Stimulated activated CD4-positive, alpha-beta T cell treated with anti-CD3 and anti-CD28 coated beads, Interleukin-12 subunit alpha, Interleukin-12 subunit beta, amount 100 ng/mL, for 48 hours (primary cell): ENCODE data around the gene GRM5.

Experiments used
- DNase-seq, 3 donors: peaks; one replicate each; pipeline ENCODE4 v3.0.0-alpha.2; 2020; ENCODE audit warnings: low read depth in 2 of 3, low spot score in 1 of 3

Gene GRM5

DNA sequence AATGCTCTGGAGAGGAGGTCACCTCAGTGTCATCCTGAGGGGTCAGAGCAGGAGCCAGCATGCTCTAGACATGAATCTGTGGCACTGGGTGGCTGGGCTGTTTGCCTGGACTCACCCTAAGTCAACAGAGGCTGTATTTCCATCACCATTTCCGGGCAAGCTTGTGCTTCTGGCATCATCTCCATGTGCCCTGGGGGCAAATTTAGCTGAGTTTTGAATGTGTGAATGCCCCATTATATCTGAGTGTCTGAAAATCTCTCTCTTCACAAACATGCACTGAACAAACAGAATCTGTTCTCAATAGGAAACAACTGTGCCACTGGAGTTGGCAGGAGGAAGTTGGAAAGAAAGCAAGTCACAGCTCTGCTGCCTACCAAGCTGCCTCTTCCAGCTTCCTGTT is 356.2 kb downstream of the GRM5 start:
- DNase-seq, result no peak

DNA sequence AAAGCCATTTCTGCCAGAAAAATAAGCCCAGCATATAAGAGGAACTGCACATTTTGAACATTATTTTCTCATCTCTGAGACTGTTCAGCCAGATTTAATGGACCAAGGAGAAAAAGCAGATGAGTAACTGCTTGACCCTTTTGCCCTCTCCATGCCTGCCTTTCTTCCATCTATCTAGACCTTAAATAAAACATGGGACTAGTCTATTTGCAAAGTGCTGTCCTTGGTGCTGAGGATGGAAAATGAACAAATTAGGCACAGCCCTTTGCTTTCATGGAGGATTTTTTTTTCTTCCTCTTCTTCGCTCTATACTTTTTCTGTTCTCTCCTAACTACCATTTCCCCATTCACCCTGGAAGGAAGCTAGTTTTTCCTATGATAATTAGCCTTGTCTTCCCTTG is 361.3 kb downstream of the GRM5 start:
- DNase-seq, result no peak

DNA sequence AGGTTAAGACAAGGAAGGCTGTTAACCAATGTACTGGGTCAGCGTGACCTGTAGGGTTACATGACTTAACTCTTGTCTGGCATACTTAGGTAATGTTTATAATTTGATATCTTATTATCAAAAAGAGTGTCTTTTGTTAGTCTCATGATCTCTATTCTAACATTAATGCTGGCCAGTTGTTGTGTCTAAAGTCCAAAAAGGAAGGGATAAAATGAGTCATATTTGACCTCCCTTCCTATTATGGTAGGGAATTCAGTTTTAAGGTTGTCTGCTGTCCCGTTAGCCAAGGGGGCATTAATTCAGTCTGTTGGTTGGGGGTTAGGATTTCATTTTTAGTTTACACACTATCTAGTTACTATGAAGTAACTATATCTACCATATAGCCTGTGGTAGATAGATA is 364.0 kb downstream of the GRM5 start:
- no peak for DNase-seq

DNA sequence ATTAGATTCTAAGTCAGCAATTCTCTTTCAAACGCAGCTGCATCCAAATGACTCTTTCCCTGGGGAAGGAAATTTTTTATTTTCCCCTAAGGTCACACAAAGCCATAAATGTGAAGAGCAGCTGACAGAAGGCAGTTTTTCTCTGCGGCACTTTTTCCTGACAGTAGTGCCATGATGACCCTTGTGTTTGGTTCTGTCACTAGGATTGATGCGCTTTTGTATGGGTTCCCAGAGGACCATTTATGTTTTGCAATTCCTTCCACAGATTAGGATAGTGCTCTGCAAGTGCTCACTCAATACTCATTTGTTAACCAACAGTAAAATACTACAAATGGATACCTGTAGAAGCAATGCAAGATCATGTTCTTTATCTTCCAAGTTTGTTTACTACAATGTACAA is 368.6 kb downstream of the GRM5 start:
- no peak for DNase-seq

DNA sequence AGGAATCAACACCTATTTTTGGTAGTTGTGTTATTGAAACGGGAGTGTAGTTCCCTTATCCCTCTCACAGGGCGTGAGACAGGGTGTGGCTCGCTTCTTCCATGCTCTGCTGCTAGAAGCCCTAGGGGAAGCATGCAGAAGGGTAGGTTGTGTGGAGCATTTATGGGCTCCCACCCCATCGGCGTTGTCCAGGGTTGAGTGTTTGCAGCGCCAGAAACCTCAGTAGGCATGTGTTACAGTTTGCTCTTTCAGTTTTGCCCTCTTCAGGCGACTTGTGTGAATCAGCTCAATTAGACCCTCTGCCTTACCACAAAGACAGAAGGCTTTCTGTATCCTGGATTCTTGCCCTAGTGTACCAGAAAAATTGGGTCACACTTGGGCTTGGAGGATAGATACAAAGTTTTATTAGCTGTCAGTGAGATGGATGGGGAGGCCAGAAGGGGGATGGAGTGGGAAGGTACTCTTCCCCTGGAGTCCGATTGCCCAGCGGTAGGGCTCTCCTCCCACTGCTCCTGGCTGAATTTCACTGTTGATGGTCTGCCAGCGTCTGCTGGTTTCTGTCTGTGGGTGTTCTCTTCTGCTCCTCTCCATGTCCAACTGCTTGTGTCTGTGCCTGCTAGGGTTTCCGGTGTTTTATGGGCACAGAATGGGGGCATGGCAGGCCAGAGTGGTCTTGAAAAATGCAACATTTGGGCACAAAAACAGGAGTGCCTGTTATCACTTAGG is 369.9 kb downstream of the GRM5 start:
- DNase-seq, result no peak

DNA sequence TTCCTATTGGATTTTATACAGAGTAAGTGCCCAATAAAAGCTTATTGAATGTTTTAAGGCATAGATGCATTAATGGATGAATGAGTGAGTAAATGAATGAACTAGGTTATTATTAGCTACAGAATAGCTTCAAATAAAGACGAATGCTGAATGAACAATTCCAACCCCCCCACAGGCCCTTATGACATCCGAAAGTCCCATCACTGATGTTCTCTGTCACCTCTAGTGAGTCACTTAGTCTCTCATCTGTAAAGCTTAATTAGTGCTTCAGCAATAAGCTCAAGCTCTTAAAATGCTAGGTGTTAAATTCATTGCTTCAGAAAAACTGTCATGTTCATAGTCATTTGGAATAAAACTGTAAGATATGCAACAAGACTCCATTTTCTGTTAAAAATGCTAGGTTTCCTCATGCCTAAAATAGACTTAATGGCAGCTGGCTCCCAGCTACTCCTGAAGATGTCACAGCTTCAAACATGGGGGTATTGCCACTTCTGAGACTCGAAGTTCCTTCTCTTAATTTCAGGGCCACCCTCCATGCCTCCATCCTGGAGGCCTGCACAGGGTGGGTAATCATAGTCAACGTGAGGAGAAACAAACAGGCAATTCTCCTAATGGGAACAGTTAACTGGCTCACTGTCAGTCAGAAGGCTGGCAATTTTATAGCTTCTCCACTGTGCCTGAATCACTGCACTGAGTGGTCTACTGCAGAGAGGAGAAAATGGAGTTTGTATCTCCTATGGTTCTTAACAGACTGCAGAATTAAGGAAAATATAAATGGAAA is 373.3 kb downstream of the GRM5 start:
- DNase-seq, result no peak

DNA sequence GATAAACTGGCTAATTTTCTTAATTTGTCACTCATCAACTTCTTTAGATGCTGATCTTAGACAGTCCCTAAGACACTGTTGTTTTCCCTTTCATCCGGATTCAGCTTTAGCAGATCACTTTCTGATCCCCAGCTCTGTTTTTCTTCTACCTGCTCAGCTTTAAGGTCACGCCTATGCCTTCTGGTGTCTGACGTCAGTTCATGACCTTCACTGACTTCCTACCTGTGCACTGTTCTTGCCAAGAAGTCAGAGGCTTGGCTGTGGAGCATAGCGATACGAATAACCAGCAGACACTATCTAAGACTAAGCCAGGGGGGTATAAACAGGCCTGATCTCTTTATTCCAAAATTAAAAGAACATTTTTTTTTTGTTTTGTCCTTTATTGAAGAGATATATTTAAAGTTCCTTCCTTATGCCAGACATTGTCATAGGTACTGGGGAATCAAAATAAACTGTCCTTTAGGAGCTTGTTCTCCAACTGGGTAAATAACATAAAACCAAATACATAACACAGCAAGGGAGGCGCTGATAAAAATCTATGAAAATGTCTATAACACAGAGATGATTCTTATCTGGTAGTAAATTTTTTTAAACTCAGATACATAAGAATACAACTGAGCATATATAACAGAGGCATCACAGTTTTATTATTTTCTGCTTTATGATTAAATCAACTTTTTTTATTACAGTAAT is 376.1 kb downstream of the GRM5 start:
- DNase-seq, result no peak

DNA sequence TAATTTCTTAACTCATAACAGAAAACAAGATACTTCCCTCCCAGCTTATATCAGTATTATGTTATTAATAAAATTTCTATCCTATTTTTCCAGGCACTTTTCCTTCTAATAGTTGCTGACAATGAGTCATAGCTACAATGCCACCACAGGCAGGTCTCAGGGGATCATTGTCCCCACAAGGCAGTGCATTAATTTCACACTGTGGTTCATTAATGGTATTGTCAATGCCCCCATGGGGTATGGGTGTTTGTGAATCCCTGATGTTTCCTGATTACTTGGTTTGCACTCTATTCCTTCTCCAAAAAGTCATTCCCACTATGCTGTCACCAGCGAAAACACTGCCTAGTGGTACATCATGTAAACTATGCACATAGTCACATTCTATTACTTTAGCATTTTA is 382.8 kb downstream of the GRM5 start:
- DNase-seq, result no peak

DNA sequence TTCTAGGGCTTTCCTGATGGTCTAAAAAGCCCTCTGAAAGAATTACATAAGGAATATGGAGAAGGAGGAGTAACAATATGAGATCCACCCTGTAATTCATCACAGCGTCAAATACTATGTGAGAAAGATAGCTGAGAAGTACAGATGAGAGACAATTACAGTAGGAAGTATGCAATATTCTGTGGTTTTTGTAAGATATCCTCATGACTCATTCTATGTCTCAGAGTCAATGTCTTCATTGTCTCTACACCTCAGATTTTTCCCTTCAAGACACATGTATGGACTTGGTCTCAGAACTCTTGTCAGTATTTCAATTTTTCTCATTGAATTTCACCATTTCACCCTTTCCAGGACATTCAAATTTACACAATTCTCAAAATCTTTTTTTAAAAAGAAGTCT is 385.0 kb downstream of the GRM5 start:
- DNase-seq, result no peak

DNA sequence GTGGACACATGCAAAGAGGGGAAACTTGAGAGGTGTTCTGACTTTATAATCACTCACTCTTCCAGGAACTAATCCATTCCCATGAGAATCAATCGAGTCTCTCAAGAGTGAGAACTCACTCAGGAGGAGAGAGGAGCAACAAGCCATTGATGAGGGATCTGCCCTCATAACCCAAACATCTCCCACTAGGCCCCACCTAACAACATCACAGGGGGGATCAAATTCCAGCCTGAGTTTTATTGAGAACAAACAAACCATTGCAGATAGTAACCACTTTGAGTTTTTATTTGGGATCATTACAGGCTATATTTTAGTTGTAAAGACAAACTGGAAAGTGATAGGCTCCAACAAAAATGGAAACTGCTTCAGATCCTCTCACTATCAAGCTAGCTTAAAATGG is 399.4 kb downstream of the GRM5 start:
- DNase-seq, result no peak

DNA sequence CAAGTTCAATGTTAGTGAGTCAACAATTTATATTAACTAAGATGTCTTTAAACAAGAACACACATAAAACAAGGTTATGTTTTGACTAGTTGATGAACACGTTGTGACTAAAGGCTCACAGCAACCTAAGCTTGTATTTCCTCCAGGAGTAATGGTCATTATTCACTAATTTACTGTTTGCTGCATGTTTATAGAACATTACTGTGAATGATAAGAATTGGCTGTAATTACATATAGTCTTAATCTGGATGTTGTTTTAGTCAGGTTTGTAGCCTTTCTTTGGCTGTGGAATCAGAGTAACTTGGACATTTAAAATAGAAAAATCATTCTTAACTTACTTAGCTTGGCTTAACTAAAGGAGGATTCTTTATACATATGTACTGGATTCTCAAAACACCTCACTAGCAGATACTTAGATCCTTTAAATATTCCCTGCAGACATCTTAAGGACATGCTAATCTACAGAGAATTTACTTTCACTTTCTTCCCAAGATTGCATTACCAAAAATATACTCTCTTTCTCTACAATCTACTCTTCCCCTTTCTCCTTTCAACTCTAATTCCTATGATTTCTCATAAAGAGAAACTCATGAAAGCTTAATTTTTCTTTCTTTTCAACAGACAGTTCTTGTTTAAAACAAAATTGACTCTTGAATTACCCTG is 408.6 kb downstream of the GRM5 start:
- DNase-seq, result no peak

DNA sequence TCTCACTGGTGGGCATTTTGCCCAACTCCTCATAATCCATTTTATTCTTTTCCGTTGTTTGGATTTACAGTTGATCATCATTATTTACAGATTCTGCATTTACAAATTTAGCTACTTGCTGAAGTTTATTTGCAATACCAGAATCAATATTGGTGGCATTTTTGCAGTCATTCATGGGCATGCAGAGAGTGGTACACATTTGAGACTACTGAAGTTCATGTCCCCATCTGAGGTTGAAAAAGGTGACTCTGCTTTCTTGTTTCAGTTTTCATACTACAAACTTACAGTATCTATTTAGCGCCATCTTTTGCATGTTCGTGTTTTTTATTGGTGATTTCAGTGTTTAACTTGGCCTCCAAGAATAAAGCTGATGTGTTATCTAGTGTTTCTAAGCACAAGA is 409.5 kb downstream of the GRM5 start:
- no peak for DNase-seq

DNA sequence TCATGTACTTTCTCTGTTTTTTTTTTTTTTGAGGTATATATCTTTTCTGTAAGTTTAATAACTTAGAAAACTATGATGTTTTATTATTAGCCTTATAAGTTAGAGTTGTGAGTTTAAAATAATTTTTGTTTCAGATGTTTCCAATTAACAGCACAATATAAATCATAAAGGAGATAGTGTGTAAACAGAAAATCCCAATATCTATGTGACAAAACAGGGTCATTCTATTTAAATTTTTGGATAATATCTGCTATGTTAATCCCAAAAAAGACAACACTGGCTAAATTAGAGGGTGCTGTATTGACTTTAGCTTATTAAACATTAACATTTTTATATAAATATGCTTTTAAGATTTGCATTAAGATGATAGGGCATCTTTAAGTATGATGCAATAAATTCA is 410.1 kb downstream of the GRM5 start:
- DNase-seq, result no peak

DNA sequence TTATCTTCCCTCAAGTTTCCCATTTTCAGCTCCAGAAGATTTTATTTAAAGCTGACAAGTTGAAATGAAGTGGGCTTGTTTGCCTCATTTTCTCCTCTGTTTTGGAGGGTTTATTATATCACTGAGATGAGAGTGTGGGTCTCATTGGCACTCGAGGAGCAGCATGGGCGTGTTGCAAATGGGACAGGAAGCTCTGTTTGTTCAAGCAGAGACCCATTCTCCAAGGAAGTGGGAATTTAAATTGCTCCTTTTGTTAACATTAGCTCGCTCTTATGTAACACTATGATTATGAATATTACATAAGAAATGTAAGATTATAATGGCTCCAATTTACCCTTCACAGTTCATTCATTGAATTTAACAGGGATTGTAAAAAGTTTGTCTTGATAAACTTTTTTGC is 410.6 kb downstream of the GRM5 start:
- DNase-seq, result no peak

DNA sequence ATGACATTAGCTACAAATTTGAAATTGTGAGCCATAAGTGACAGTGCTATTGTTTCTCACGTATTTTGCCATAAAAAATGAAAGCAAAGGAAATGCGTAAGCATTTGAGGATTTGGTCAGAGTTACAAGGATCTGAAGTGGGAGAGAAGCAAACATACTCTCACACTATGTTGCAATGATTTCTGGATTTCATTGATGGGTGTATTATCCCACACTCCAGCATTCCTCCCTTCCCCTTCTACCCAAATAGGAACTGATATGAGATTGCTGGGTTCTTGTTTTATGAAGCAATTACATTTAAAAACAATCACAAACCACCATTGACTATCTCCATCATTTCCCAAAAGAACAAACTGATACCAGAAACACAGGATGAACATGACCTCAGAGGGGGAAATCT is 414.2 kb downstream of the GRM5 start:
- DNase-seq, result no peak

DNA sequence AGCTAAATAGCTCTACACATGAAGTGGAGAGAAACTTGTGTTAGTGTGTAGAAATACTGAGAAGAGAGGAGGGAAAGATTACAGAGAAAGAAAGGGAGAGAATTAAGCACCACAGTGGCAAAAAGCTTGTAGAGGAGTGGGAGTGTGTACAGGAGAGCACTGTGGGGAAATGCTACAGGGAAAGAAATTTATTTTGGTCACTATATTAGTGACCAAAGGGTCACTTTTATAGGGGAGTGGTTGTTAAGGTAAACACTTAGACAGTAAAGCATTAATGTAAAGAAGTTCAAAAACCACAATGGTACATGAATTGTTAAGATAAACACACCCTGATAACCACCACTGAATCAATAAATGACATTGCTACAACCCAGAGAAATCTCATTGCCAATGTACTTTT is 421.1 kb downstream of the GRM5 start:
- DNase-seq, result no peak

DNA sequence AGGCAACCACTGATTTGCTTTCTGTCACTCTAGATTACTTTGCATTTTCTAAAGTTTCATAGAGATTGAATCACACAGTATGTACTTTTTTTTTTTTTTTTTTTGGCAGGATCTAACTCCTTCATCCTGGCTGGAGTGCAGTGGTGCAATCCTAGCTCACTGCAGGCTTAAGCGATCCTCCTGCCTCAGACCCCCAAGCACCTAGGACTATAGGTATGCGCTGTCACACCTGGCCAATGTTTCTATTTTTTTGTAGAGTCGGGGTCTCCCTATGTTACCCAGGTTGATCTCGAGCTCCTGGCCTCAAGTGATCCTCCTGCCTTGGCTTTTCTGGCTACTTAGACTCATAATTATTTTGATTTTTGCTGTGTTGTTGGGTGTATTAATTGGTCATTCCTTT is 433.6 kb downstream of the GRM5 start:
- no peak for DNase-seq

DNA sequence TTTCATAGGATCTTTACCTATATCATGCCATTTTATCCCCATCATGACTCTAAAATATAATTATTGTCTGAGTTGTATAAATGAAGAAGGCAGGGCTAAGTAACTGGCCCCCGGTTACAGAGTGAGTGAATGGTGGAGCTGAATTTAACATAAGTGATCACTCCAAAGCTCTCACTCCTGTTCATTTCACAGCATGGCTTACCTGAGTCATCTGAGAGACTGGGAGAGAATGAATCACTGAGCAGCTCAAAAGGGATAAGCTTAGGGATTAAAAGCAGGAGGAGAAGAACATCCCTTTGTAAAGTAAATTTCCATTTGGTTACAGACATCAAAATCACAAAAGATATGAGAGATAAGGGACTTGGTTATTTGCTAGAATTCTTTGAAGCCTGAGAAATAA is 434.3 kb downstream of the GRM5 start:
- DNase-seq, result no peak

DNA sequence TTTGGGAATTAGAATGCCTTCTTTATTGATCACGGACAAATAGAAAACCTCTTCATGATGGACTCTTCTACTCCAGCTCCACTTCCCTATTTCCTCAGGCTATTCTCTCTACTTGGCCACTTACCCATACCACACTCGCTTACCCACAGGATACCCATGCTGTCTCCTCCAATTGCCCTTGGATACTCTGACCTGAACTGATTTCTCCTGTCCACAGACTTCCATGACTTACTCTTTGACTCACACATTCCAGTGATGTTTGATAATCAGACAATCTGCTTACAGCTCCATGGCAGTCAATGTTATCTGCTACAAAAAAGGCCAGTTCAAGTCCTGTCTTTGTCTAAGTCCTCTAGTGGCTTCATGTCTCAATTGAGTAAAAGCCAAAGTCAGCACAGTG is 436.3 kb downstream of the GRM5 start:
- DNase-seq, result no peak

DNA sequence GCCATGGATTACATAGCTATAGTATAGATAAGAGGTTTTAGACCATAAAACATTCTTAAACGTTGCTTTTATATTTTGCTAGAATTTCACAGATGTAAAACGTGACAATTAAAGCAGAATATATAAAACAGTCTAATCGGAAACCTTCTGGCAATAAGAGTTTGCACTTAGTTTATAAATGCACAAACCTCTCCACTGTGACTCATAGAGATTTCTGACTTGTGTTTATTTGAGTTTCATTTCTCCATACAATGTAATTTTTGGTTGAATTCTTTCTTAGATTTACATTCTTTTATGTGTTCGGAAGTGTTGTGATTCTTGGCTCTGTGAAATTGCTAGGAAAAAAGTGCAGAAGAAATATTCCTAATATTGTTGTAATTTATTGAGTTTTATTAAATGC is 439.6 kb downstream of the GRM5 start:
- no peak for DNase-seq

DNA sequence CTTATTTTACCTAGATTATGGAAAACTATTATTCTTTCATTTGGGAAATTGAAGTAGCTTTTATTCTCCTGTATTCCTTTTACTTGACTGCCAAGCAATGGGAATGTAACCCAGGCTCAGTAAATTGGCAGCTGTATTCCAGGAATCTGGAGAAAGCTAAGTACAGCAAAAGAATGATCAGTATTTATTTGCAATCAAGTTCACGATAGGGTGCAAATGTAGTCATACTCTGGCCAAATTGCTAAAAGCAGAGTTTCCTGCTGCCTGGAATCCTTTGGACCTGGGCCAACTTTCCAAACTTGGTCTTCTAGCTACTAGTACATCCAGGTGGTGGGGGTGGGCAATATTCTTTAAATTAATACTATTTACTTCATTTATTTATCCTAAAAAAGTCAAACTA is 442.3 kb downstream of the GRM5 start:
- no peak for DNase-seq
